Measurements from ENCODE around the gene NPR3. TPM values are rescaled to one million over a fixed set of nuclear protein-coding genes. Genes with fewer than 3 reads are reported as not detected.

Gene NPR3
- total RNA-seq, 1 experiment from 2014 or later, result 15.0 TPM

DNA sequence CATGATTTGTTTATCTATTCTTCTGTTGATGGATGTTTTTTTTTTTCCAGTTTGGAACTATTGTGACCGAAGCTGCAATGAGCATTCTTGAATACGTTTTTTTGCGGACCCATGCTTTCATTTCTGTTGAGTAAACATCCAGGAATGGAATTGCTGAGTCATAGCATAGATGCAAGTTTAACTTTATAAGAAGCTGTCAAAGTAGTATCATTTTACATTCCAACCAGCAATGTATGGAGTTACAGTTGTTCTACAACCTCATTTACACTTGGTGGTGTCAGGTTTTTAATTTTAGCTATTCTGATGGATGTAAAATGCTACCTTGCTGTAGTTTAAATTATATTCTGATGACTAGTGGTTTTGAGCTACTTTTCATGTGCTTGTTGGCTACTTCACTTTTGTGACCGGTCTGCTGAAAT lies 49.0 kb downstream of the NPR3 start:
- Histone ChIP-seq H3K27ac (peak overlapping the region; percentile 78), H3K9me3 (replicated peaks) (no peaks in the 10 kb centered on the region), H3K36me3 (no peaks in the 10 kb centered on the region), H3K4me1 (replicated peaks) (peaks cover 13% of the 10 kb centered on the region), H3K4me3 (peak overlapping the region; percentile 1; the same call in 1 of the 2 replicates), H3K27me3 (replicated peaks) (no peaks in the 10 kb centered on the region)
- peak in 1 of 2 experiments; percentile 76 for DNase-seq (ENCODE audit: low read depth in 1 of 2, low spot score in 2 of 2)

GRCh38 chr5:32765266-32765665 lies 54.1 kb downstream of the NPR3 start:
- Histone ChIP-seq H3K27ac (no peak overlapping the region), H3K4me3 (no peak overlapping the region), H3K9me3 (replicated peaks) (no peaks in the 10 kb centered on the region), H3K36me3 (no peaks in the 10 kb centered on the region), H3K4me1 (replicated peaks) (peaks cover 17% of the 10 kb centered on the region), H3K27me3 (replicated peaks) (no peaks in the 10 kb centered on the region)
- no peak for DNase-seq (ENCODE audit: low read depth in 1 of 2, low spot score in 2 of 2)

DNA sequence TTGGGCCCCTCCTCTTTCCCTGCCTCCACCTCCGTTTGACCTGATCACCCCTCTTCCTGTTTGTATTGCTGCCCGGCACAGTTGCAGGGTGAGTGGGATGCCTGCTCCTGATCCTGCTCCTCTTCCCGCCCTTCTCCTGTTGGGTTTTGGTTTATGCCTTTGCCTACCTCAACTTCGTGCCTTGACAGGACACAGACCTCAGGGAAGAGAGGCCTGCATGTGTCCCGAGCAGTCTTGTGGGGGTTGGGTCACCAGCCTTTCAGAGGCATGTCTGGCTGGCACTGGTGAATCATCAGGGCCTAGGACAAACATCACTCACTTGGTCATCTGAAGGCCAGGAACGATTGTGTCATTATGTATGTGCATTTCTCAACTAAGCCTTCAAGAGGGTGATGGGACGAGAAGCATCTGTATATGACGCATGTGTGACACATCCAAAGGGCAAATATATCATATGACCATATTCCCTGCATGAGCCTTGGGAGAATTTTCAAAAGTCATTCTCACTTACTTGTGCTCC lies 56.9 kb downstream of the NPR3 start:
- Histone ChIP-seq H3K36me3 (no peaks in the 10 kb centered on the region), H3K27ac (peak overlapping the region; percentile 43; the same call in 1 of the 2 replicates), H3K4me1 (replicated peaks) (peaks cover 11% of the 10 kb centered on the region), H3K4me3 (no peak overlapping the region), H3K27me3 (replicated peaks) (no peaks in the 10 kb centered on the region), H3K9me3 (replicated peaks) (no peaks in the 10 kb centered on the region)
- peak; percentile 57 to 70 for DNase-seq (ENCODE audit: low read depth in 1 of 2, low spot score in 2 of 2)

DNA sequence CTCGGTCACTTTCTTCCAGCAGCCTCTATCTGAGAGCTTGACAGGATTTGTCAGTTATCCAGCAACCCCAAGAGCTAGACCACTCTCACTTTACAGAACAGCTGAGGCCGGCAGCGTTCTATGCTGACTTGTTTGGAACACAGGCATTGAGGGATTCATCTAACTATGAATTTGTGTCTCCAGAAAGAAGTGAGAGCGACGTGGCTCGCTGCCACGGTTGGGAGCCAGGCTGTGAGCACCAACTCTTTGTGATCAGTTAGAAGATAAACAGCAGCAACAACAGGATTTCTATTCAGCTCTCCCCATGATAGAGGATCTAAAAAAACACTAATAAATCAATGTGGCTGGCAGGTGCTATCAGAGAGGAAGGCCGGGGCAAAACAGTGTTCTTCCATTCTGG lies 58.6 kb downstream of the NPR3 start:
- Histone ChIP-seq H3K36me3 (no peaks in the 10 kb centered on the region), H3K4me1 (replicated peaks) (peaks cover 11% of the 10 kb centered on the region), H3K4me3 (no peak overlapping the region), H3K9me3 (replicated peaks) (no peaks in the 10 kb centered on the region), H3K27ac (no peak overlapping the region), H3K27me3 (replicated peaks) (no peaks in the 10 kb centered on the region)
- DNase-seq (ENCODE audit: low read depth in 1 of 2, low spot score in 2 of 2), result no peak

- no peak for DNase-seq (ENCODE audit: low read depth in 1 of 2, low spot score in 2 of 2)
- Histone ChIP-seq H3K4me1 (replicated peaks) (peaks cover 11% of the 10 kb centered on the region), H3K27ac (no peak overlapping the region), H3K27me3 (replicated peaks) (no peaks in the 10 kb centered on the region), H3K9me3 (replicated peaks) (no peaks in the 10 kb centered on the region), H3K4me3 (no peak overlapping the region), H3K36me3 (no peaks in the 10 kb centered on the region)
Measured at GRCh38 chr5:32770444-32770843, 59.3 kb downstream of the NPR3 start.

DNA sequence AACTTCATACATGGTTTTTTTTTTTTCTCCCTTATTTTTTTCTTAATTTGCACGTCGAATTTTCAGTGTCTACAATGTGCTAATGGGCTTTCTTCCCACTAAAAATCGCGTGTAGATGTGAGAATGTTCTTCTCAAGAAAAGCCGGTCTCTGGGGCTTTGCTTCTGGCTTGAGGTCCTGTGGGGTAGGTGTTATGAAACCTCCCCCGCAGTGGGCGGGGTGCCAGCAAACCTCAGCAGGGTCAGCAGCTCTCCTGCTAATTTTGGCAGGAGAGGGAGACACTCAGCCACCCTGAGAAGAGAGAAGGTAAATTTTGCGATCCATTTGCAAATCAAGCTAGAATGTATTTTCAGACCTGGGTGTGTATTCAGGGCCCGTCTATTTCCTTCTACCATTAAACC lies 59.9 kb downstream of the NPR3 start:
- no peak for DNase-seq (ENCODE audit: low read depth in 1 of 2, low spot score in 2 of 2)
- no peaks in the 10 kb centered on the region for H3K9me3 ChIP-seq (replicated peaks)
- no peaks in the 10 kb centered on the region for H3K27me3 ChIP-seq (replicated peaks)
- no peak overlapping the region for H3K27ac ChIP-seq
- peaks cover 11% of the 10 kb centered on the region for H3K4me1 ChIP-seq (replicated peaks)
- H3K36me3 ChIP-seq, result no peaks in the 10 kb centered on the region
- no peak overlapping the region for H3K4me3 ChIP-seq

DNA sequence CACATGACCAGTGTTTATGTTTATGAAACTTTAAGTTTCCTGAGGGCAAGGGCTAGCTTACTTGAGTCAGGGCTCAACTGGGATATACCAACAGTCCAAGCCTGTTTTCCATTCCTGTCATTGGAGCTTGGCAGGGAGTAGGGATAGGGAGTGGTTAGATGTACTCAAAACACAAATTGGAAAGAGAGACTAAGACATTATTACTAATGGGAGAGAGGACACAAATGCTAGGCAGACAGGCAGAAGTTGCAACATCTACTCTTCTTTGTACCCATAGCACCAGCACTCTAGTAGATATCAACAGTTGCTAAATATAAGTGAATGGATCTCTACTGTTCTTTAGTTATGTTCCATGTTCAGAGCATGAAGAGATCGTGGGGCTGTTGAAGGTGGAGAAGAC lies 62.8 kb downstream of the NPR3 start:
- Histone ChIP-seq H3K27me3 (replicated peaks) (no peaks in the 10 kb centered on the region), H3K4me3 (no peak overlapping the region), H3K36me3 (no peaks in the 10 kb centered on the region), H3K27ac (no peak overlapping the region), H3K4me1 (replicated peaks) (no peaks in the 10 kb centered on the region), H3K9me3 (replicated peaks) (no peaks in the 10 kb centered on the region)
- no peak for DNase-seq (ENCODE audit: low read depth in 1 of 2, low spot score in 2 of 2)

DNA sequence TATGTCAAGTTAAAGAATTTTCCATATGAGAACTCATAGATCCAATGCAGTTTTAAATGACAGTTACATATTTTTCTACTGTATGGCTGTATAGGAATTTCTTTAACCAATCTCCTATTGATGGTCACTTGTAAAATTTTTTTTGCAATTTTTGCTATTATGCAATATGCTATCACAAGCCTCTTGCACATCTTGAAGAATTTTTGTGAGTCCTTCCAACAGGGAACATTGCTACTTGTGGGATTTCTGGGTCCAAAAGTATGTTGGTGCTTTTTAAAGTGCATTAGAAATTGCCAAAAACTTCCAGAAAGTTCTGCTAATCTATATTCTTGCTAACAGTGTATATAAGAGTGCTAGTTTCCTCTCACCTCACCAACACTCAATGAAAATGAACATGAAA lies 65.1 kb downstream of the NPR3 start:
- H3K27me3 ChIP-seq (replicated peaks), result no peaks in the 10 kb centered on the region
- DNase-seq (ENCODE audit: low read depth in 1 of 2, low spot score in 2 of 2), result no peak
- H3K9me3 ChIP-seq (replicated peaks), result no peaks in the 10 kb centered on the region
- peaks cover 16% of the 10 kb centered on the region for H3K4me1 ChIP-seq (replicated peaks)
- H3K27ac ChIP-seq, result no peak overlapping the region
- H3K36me3 ChIP-seq, result no peaks in the 10 kb centered on the region
- H3K4me3 ChIP-seq, result no peak overlapping the region

DNA sequence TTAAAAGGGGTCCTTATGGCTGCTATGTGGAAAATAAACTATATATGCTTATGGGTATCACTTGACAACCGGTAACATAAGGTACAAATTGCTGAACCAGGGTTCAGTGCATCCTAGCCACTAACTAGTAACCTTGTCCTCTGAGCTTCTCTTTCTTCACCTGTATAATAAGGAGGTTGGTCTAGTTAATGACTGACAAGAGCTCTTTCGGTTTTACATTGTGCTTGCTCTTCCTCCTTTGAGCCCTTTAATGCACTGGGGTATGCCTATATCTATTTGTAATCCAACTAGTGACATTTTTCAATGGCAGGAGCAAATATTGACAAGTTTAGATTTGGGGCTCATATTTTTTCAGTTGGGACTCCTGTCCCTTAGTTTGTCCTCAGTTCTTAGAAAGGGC lies 66.1 kb downstream of the NPR3 start:
- Histone ChIP-seq H3K27ac (no peak overlapping the region), H3K27me3 (replicated peaks) (no peaks in the 10 kb centered on the region), H3K4me3 (no peak overlapping the region), H3K9me3 (replicated peaks) (no peaks in the 10 kb centered on the region), H3K36me3 (no peaks in the 10 kb centered on the region), H3K4me1 (replicated peaks) (peaks cover 16% of the 10 kb centered on the region)
- no peak for DNase-seq (ENCODE audit: low read depth in 1 of 2, low spot score in 2 of 2)

- no peaks in the 10 kb centered on the region for H3K9me3 ChIP-seq (replicated peaks)
- H3K27ac ChIP-seq, result no peak overlapping the region
- DNase-seq (ENCODE audit: low read depth in 1 of 2, low spot score in 2 of 2), result no peak
- no peaks in the 10 kb centered on the region for H3K36me3 ChIP-seq
- H3K4me1 ChIP-seq (replicated peaks), result peaks cover 16% of the 10 kb centered on the region
- H3K27me3 ChIP-seq (replicated peaks), result no peaks in the 10 kb centered on the region
- H3K4me3 ChIP-seq, result no peak overlapping the region
Measured at GRCh38 chr5:32777733-32778132, 66.6 kb downstream of the NPR3 start.

DNA sequence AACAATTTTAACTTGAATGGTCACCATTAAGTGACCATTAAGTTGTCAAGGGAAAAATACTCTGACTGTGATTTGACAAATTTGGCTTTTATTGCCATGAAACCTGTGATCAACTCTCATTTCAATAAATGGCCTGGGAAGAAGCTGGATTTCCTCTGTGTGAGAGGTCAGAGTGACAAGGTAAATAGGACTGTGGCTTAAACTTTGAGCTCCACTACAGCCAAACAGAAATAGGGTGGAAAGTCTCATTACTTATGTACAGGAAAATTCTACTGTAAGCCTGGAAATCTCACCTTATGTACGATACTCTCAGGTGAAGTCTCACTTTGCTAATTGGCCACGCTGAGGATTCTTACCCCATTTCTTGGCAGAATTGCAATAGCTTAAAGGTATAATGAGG lies 67.3 kb downstream of the NPR3 start:
- DNase-seq (ENCODE audit: low read depth in 1 of 2, low spot score in 2 of 2), result no peak
- Histone ChIP-seq H3K27ac (no peak overlapping the region), H3K4me3 (no peak overlapping the region), H3K4me1 (replicated peaks) (peaks cover 16% of the 10 kb centered on the region), H3K27me3 (replicated peaks) (no peaks in the 10 kb centered on the region), H3K9me3 (replicated peaks) (no peaks in the 10 kb centered on the region), H3K36me3 (no peaks in the 10 kb centered on the region)

DNA sequence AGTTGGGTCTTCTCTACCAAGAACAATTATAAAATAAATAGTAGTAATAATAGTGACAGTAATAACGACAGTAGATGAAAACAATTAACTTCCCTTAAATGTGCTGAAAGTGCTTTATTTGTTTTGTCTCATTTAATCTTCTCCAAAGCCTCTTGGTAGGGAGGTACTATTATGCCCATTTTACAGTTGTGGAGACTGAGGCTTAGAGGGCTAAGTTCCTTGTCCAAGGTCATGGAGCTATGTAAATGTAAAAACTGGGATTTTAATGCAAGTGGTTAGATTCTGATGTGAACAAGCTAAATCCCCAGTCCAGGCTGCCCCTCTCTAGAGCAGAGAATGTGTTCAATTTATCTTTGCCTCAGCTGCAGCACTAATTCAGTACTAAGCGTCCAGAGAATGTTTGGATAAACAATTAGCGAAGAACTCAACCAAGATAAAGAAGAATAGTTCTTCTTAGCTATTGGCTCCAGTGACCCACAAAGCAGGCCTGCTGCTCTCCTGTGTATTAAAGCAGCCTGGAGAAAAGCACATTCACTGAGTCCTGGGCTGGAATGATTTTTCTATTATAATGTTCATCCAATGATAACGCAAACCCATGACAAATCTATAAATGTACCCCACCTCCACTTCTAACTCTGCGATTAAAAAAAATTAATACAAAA lies 68.8 kb downstream of the NPR3 start:
- no peaks in the 10 kb centered on the region for H3K27me3 ChIP-seq (replicated peaks)
- no peaks in the 10 kb centered on the region for H3K9me3 ChIP-seq (replicated peaks)
- no peak overlapping the region for H3K4me3 ChIP-seq
- peaks cover 20% of the 10 kb centered on the region for H3K4me1 ChIP-seq (replicated peaks)
- H3K36me3 ChIP-seq, result no peaks in the 10 kb centered on the region
- peak overlapping the region; percentile 70 for H3K27ac ChIP-seq
- peak in 1 of 2 experiments; percentile 51 for DNase-seq (ENCODE audit: low read depth in 1 of 2, low spot score in 2 of 2)

DNA sequence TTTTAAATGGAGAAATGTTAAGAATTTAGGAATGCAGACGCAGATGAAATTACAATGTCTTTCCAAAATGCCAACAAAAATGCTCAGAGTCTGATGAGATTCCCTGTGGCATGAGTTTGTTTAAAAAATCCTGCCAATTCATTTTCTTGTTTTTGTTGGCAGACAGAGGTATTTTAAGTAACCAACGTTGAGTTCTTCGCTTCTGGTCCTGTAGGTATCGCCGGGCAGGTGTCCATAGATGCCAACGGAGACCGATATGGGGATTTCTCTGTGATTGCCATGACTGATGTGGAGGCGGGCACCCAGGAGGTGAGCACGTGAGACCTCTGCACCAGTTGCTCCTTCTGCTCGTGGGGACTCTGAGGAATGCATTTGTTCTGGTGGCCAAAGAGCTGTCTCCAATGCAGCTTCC lies 69.4 kb downstream of the NPR3 start:
- peak overlapping the region; percentile 70 for H3K27ac ChIP-seq
- DNase-seq (ENCODE audit: low read depth in 1 of 2, low spot score in 2 of 2), result peak in 1 of 2 experiments; percentile 63
- no peaks in the 10 kb centered on the region for H3K9me3 ChIP-seq (replicated peaks)
- H3K4me3 ChIP-seq, result no peak overlapping the region
- peaks cover 26% of the 10 kb centered on the region for H3K4me1 ChIP-seq (replicated peaks)
- no peaks in the 10 kb centered on the region for H3K36me3 ChIP-seq
- H3K27me3 ChIP-seq (replicated peaks), result no peaks in the 10 kb centered on the region

- no peak for DNase-seq (ENCODE audit: low read depth in 1 of 2, low spot score in 2 of 2)
- Histone ChIP-seq H3K4me1 (replicated peaks) (peaks cover 39% of the 10 kb centered on the region), H3K27me3 (replicated peaks) (no peaks in the 10 kb centered on the region), H3K9me3 (replicated peaks) (no peaks in the 10 kb centered on the region), H3K27ac (no peak overlapping the region), H3K36me3 (no peaks in the 10 kb centered on the region), H3K4me3 (no peak overlapping the region)
Measured at GRCh38 chr5:32783661-32784060, 72.5 kb downstream of the NPR3 start.

All from SJSA1 (cell line).